ENCODE data around the gene IGFBP6.
A peak's percentile ranks its signal among the peaks of the same experiment; 100 is the strongest.

Gene IGFBP6

GRCh38 chr12:53062977-53063707, 34.3 kb upstream of the IGFBP6 start:
- Histone ChIP-seq H3K4me3 (no peak overlapping the region), H3K9ac (no peak overlapping the region), H3K27me3 (no peaks in the 10 kb centered on the region), H3K4me2 (peak overlapping the region in 3 of 11 experiments; percentile 48 to 51 (median 51); a peak in 1 of 22 replicates), H3K4me1 (peaks cover 7 to 43% (median 27%) of the 10 kb centered on the region in 10 experiments; a peak in 19 of 20 replicates), H3K36me3 (peaks cover 14 to 43% (median 25%) of the 10 kb centered on the region in 11 experiments; a peak in 21 of 22 replicates), H4K20me1 (peaks cover 0 to 24% (median 0%) of the 10 kb centered on the region in 11 experiments; a peak in 6 of 22 replicates), H3K27ac (no peak overlapping the region), H3K9me3 (replicated peaks in 1 of 11) (no peaks in the 10 kb centered on the region)
- TF ChIP-seq Cebpa-rat (IDR thresholded peaks at IDR 0.05): no peak

- H3K27ac ChIP-seq: no peak overlapping the region
- peaks cover 0 to 32% (median 5%) of the 10 kb centered on the region in 11 experiments; a peak in 6 of 22 replicates for H4K20me1 ChIP-seq
- H3K9me3 ChIP-seq (replicated peaks in 1 of 11): no peaks in the 10 kb centered on the region
- no peak for TF ChIP-seq Cebpa-rat (IDR thresholded peaks at IDR 0.05)
- H3K9ac ChIP-seq: peak overlapping the region in 7 of 11 experiments; percentile 7 to 41 (median 36); a peak in 10 of 22 replicates
- peaks cover 14 to 51% (median 29%) of the 10 kb centered on the region in 11 experiments; a peak in 21 of 22 replicates for H3K36me3 ChIP-seq
- no peaks in the 10 kb centered on the region for H3K27me3 ChIP-seq
- peaks cover 7 to 49% (median 27%) of the 10 kb centered on the region in 10 experiments; a peak in 19 of 20 replicates for H3K4me1 ChIP-seq
- H3K4me2 ChIP-seq: peak overlapping the region in 8 of 11 experiments; percentile 22 to 61 (median 49); a peak in 13 of 22 replicates
- no peak overlapping the region for H3K4me3 ChIP-seq
Observed at GRCh38 chr12:53063708-53064612, 33.5 kb upstream of the IGFBP6 start.

- no peaks in the 10 kb centered on the region for H3K27me3 ChIP-seq
- peak overlapping the region in 8 of 11 experiments; percentile 7 to 58 (median 29); a peak in 9 of 22 replicates for H3K9ac ChIP-seq
- H4K20me1 ChIP-seq: peaks cover 0 to 39% (median 5%) of the 10 kb centered on the region in 11 experiments; a peak in 7 of 22 replicates
- no peak for TF ChIP-seq Cebpa-rat (IDR thresholded peaks at IDR 0.05)
- peaks cover 7 to 50% (median 27%) of the 10 kb centered on the region in 10 experiments; a peak in 19 of 20 replicates for H3K4me1 ChIP-seq
- H3K9me3 ChIP-seq (replicated peaks in 1 of 11): no peaks in the 10 kb centered on the region
- H3K36me3 ChIP-seq: peaks cover 14 to 60% (median 32%) of the 10 kb centered on the region in 11 experiments; a peak in 21 of 22 replicates
- H3K4me2 ChIP-seq: peak overlapping the region in 8 of 11 experiments; percentile 22 to 61 (median 49); a peak in 11 of 22 replicates
- no peak overlapping the region for H3K27ac ChIP-seq
- no peak overlapping the region for H3K4me3 ChIP-seq
Observed at GRCh38 chr12:53064613-53065436, 32.6 kb upstream of the IGFBP6 start.

DNA sequence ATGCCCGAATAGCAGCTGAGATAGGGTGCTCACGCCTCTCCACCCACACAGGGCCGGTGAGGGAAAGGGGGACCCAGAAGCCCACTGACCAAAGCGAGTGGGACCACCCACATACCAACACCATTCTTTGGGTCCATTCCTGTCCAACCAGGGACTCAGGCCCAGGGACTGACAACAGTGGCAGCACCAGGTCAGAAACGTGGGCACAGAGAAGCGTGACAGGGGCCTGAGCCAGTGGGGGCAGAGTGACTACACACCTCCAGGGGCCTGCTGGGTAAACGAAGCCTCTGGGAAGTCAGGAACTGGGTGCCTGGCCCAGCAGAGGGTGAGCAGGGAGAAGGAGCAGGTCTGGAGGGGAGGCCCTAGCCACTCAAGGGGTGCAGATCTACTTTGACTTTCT, 32.0 kb upstream of the IGFBP6 start:
- no peak for TF ChIP-seq Cebpa-rat (IDR thresholded peaks at IDR 0.05)
- 0 out of 22 replicates have a peak overlapping the region, but pooled peaks of 1 of the 11 experiments have one; percentile 24 for H3K27ac ChIP-seq
- peak overlapping the region in 5 of 11 experiments; percentile 26 to 58 (median 45); a peak in 4 of 22 replicates for H3K9ac ChIP-seq
- H4K20me1 ChIP-seq: peaks cover 0 to 45% (median 5%) of the 10 kb centered on the region in 11 experiments; a peak in 7 of 22 replicates
- H3K4me3 ChIP-seq: no peak overlapping the region
- H3K4me1 ChIP-seq: peaks cover 8 to 50% (median 27%) of the 10 kb centered on the region in 10 experiments
- peak overlapping the region in 8 of 11 experiments; percentile 34 to 83 (median 76); a peak in 10 of 22 replicates for H3K4me2 ChIP-seq
- peaks cover 15 to 66% (median 39%) of the 10 kb centered on the region in 11 experiments; a peak in 21 of 22 replicates for H3K36me3 ChIP-seq
- H3K9me3 ChIP-seq (replicated peaks in 1 of 11): no peaks in the 10 kb centered on the region
- H3K27me3 ChIP-seq: no peaks in the 10 kb centered on the region

DNA sequence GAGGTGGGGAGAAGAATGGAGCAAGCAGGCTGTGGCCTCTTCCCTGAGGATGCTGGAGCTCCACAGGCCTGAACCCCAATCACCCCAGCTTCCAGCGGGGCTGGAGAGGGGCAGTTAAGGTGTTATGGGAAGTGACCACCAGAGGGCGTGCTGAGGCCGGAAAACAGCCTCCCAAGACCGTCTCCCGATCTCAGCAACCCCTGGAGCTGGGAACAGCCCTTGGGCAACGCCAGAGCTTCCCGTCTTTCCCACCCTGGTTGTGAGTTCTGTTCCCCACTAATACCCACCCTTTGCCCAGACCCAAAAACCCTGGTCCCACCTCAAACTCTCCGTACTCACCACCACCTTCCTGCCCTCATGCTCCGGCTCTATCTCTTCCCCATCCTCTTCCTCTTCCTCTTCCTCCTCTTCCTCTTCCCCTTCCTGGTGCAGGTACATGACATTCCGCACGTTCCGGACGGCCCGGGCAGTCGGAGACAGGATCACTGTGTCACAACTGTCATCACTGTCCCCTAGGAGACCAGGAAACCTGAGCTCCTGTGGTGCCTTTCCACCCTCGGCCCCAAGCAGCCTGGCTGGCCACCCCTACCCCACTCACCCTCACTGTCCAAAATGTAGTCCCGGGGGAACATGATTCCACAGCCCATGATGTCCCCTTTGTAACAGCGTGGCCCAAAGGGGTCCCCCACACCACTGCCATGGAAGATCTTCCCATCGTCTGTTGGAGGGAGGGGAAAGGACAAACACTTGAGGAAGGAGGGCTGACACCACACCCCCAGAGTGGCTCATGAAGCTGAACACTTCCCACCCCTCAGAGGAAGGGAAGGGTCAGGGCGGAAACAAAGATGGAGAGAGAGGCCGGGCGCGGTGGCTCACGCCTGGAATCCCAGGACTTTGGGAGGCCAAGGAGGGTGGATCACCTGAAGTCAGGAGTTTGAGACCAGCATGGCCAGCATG, 31.2 kb upstream of the IGFBP6 start:
- no peak for TF ChIP-seq Cebpa-rat (IDR thresholded peaks at IDR 0.05)

GRCh38 chr12:53067074-53067992, 30.1 kb upstream of the IGFBP6 start:
- no peak for TF ChIP-seq Cebpa-rat (IDR thresholded peaks at IDR 0.05)
- Histone ChIP-seq H3K4me3 (no peak overlapping the region), H3K4me2 (peak overlapping the region in 7 of 11 experiments; percentile 12 to 83 (median 73); a peak in 9 of 22 replicates), H3K9me3 (replicated peaks in 1 of 11) (no peaks in the 10 kb centered on the region), H3K4me1 (peaks cover 26 to 63% (median 43%) of the 10 kb centered on the region in 10 experiments), H3K27ac (no peak overlapping the region), H3K36me3 (peaks cover 22 to 85% (median 54%) of the 10 kb centered on the region in 11 experiments; a peak in 21 of 22 replicates), H4K20me1 (peaks cover 0 to 47% (median 5%) of the 10 kb centered on the region in 11 experiments; a peak in 8 of 22 replicates), H3K9ac (peak overlapping the region in 3 of 11 experiments; percentile 0 to 15 (median 11); a peak in 1 of 22 replicates), H3K27me3 (no peaks in the 10 kb centered on the region)

More for the DNA sequence above, 31.2 kb upstream of the IGFBP6 start:
- H3K36me3 ChIP-seq: peaks cover 22 to 74% (median 46%) of the 10 kb centered on the region in 11 experiments; a peak in 21 of 22 replicates
- peak overlapping the region in 6 of 10 experiments; percentile 8 to 37 (median 35); a peak in 7 of 20 replicates for H3K4me3 ChIP-seq
- H3K4me1 ChIP-seq: peaks cover 16 to 56% (median 32%) of the 10 kb centered on the region in 10 experiments
- no peaks in the 10 kb centered on the region for H3K27me3 ChIP-seq
- H3K27ac ChIP-seq: peak overlapping the region in 6 of 11 experiments; percentile 10 to 49 (median 26); a peak in 7 of 22 replicates
- H4K20me1 ChIP-seq: peaks cover 0 to 45% (median 5%) of the 10 kb centered on the region in 11 experiments; a peak in 8 of 22 replicates
- peak overlapping the region; percentile 34 to 83 (median 73); a peak in 21 of 22 replicates for H3K4me2 ChIP-seq
- H3K9ac ChIP-seq: peak overlapping the region in 8 of 11 experiments; percentile 9 to 58 (median 46); a peak in 10 of 22 replicates
- no peaks in the 10 kb centered on the region for H3K9me3 ChIP-seq (replicated peaks in 1 of 11)
